Breast epithelium (tissue), 3 donors: Measurements from ENCODE around the gene SLC44A2.

Source experiments
- POLR2AphosphoS5 ChIP-seq, 3 donors: sonication (generic); formaldehyde crosslinking; IDR thresholded peaks; one replicate each; pipeline ENCODE4 v1.6.1; 2017; ENCODE audit warnings: antibody characterized with exemption in 3 of 3
- TF ChIP-seq, protein P1 (sequence below), 3 donors: fragments of 450-650 bp; IDR thresholded peaks; one replicate each; pipeline ENCODE4 v1.5.1; 2016 to 2017; ENCODE audit warnings: antibody characterized with exemption in 3 of 3, mild to moderate bottlenecking in 3 of 3, moderate library complexity in 3 of 3

DNA sequence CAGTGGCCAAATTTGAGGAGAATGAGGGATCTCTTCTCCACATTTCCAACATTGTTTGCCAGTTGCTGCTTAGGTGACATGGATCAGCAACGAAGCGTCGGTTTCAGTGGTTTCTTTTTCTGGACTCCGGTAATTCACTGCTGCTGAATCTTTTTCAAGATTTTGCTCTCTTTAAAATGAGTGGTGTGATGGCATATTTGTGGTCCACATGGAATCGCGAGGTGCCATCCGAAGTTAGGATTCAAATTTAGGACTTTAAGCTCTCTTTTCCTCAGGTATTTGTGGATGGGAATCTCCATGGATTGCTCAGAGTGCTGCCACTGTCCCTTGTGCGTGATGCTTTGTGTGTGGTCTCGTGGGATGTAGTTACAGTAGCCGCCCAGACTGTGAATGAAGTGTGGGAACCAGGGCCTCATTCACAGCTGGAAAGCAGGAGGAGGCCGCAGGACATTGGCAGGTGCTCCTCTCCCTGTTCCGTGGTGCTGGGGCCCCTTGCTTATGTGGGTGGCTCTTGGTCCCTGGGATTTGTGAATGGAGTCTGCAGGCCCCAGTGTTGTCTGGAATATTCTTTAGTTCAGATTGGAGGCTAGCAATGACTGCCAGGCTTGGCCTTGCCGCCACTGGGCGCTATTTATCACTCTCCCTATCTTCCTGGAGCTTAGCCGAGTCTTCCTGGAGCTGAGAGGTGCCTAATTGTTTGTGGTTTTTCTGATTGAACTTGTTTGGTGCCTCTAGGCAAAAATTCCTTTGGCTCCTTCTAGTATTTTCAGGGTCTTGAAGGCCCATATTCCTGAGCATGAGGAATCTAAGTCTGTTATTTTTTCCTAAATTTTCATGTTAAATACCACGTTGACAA, 30.3 kb downstream of the SLC44A2 start:
- TF ChIP-seq, protein P1, sequence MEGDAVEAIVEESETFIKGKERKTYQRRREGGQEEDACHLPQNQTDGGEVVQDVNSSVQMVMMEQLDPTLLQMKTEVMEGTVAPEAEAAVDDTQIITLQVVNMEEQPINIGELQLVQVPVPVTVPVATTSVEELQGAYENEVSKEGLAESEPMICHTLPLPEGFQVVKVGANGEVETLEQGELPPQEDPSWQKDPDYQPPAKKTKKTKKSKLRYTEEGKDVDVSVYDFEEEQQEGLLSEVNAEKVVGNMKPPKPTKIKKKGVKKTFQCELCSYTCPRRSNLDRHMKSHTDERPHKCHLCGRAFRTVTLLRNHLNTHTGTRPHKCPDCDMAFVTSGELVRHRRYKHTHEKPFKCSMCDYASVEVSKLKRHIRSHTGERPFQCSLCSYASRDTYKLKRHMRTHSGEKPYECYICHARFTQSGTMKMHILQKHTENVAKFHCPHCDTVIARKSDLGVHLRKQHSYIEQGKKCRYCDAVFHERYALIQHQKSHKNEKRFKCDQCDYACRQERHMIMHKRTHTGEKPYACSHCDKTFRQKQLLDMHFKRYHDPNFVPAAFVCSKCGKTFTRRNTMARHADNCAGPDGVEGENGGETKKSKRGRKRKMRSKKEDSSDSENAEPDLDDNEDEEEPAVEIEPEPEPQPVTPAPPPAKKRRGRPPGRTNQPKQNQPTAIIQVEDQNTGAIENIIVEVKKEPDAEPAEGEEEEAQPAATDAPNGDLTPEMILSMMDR (IDR thresholded peaks at IDR 0.05): no peak
- no peak for TF ChIP-seq POLR2AphosphoS5 (IDR thresholded peaks at IDR 0.05)
